Neural progenitor cell (in vitro differentiated cells): Measurements from ENCODE around the gene CHST4. TPM values are rescaled to one million over a fixed set of nuclear protein-coding genes. Genes with fewer than 3 reads are reported as not detected.

Experiments
- DNase-seq: peaks from one replicate; pipeline ENCODE4 v3.0.0-alpha.2; 2016; ENCODE audit warnings: low spot score
- H2AFZ ChIP-seq: fragments of 200-600 bp; sonication (generic); replicated peaks from 2 replicates; pipeline ENCODE4 v1.6.1; 2016; ENCODE audit warnings: antibody characterized with exemption
- H3F3A ChIP-seq: fragments of 200-600 bp; sonication (generic); 2 replicates; pipeline ENCODE4 v1.6.1; 2016; ENCODE audit warnings: antibody characterized with exemption, low read depth
- H3K27ac ChIP-seq: fragments of 200-600 bp; sonication (generic); 2 replicates; pipeline ENCODE4 v1.5.1; 2016; ENCODE audit warnings: mild to moderate bottlenecking
- H3K27me3 ChIP-seq: fragments of 200-600 bp; sonication (generic); 2 replicates; pipeline ENCODE4 v1.6.1; 2016; ENCODE audit warnings: mild to moderate bottlenecking, moderate library complexity
- H3K36me3 ChIP-seq: fragments of 200-600 bp; sonication (generic); 2 replicates; pipeline ENCODE4 v1.5.1; 2016
- H3K4me1 ChIP-seq: fragments of 200-600 bp; sonication (generic); 2 replicates; pipeline ENCODE4 v1.6.1; 2016; ENCODE audit warnings: mixed run types
- H3K4me2 ChIP-seq: fragments of 200-600 bp; sonication (generic); 2 replicates; pipeline ENCODE4 v1.6.1; 2016
- H3K4me3 ChIP-seq: fragments of 200-600 bp; sonication (generic); 2 replicates; pipeline ENCODE4 v1.5.1; 2016
- H3K79me2 ChIP-seq: fragments of 200-600 bp; sonication (generic); 2 replicates; pipeline ENCODE4 v1.6.1; 2016; ENCODE audit warnings: low read depth
- H3K9ac ChIP-seq: fragments of 200-600 bp; sonication (generic); 2 replicates; pipeline ENCODE4 v1.6.1; 2016
- H3K9me3 ChIP-seq: fragments of 200-600 bp; sonication (generic); 2 replicates; pipeline ENCODE4 v1.5.1; 2016; ENCODE audit warnings: low read depth
- H4K20me1 ChIP-seq: fragments of 200-600 bp; sonication (generic); 2 replicates; pipeline ENCODE4 v1.6.1; 2016; ENCODE audit warnings: low read depth
- H3K27ac Mint-ChIP-seq: 3 replicates; pipeline ENCODE4 v1.8.0; 2021; ENCODE audit warnings: mixed read lengths
- H3K27me3 Mint-ChIP-seq: 2 replicates; pipeline ENCODE4 v1.8.0; 2022; ENCODE audit warnings: low read depth, mild to moderate bottlenecking, inconsistent platforms, moderate library complexity, mixed read lengths; ENCODE audit not compliant: insufficient read depth
- H3K36me3 Mint-ChIP-seq: 3 replicates; pipeline ENCODE4 v1.8.0; 2021; ENCODE audit warnings: mixed read lengths
- H3K4me1 Mint-ChIP-seq: 3 replicates; pipeline ENCODE4 v1.8.0; 2021; ENCODE audit warnings: mixed read lengths
- H3K4me3 Mint-ChIP-seq: 3 replicates; pipeline ENCODE4 v1.8.0; 2021; ENCODE audit warnings: mild to moderate bottlenecking, moderate library complexity, mixed read lengths
- H3K9me3 Mint-ChIP-seq: 3 replicates; pipeline ENCODE4 v1.8.0; 2020; ENCODE audit warnings: mixed read lengths
- EZH2 ChIP-seq: fragments of 200-600 bp; sonication (generic); IDR thresholded peaks from 2 replicates; pipeline ENCODE4 v1.6.1; 2017; ENCODE audit warnings: antibody characterized with exemption, mild to moderate bottlenecking, moderate library complexity
- EZH2phosphoT487 ChIP-seq: fragments of 200-600 bp; sonication (generic); IDR thresholded peaks from 2 replicates; pipeline ENCODE4 v1.6.1; 2017; ENCODE audit warnings: antibody characterized with exemption
- total RNA-seq: library from RNA; depleted of rRNA; stranded (reverse); fragments of >200 nt; gene quantifications from 2 replicates; pipeline ENCODE4 v1.2.3, GENCODE V29; 2015; ENCODE audit warnings: low replicate concordance
- TF ChIP-seq, protein P1 (sequence below): fragments of 200-600 bp; sonication (generic); IDR thresholded peaks from 2 replicates; pipeline ENCODE4 v1.5.1; 2017; ENCODE audit warnings: antibody characterized with exemption, mild to moderate bottlenecking

Gene CHST4
- total RNA-seq, 1 donor from 2014 or later = not detected

DNA sequence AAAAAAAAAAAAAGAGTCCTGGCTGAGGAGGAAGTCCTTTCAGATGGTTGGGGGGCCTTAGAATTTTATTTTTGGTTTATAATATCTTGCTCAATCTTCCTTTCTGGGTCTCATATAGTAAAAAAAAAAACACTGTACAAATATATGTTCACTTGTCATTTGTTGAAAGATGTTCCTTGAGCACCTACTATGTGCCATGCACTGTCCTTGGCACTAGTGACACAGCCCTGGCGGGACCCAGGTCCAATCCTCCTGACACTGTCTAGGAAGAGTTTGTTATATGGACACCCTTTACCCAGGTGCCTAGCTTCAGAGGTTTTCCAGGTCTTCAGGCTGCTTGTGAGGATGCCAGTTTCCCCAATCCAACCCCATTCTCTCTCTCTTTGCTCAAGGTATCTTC, 2.0 kb downstream of the CHST4 start:
- Histone ChIP-seq H3K27ac (no peak overlapping the region), H3K36me3 (no peaks in the 10 kb centered on the region), H3K4me1 (peaks cover 17% of the 10 kb centered on the region), H3K9me3 (no peaks in the 10 kb centered on the region), H3K4me3 (no peak overlapping the region), H4K20me1 (peaks cover 4% of the 10 kb centered on the region), H2AFZ (no peak overlapping the region), H3K9ac (no peak overlapping the region), H3K4me2 (no peak overlapping the region), H3K27me3 (peaks cover 24% of the 10 kb centered on the region), H3F3A (peaks cover 22% of the 10 kb centered on the region), H3K79me2 (no peaks in the 10 kb centered on the region)
- no peak for DNase-seq
- Mint-ChIP-seq H3K27ac (no peak overlapping the region), H3K27me3 (peaks cover 5% of the 10 kb centered on the region), H3K4me1 (peaks cover 22% of the 10 kb centered on the region), H3K4me3 (no peak overlapping the region), H3K36me3 (no peaks in the 10 kb centered on the region), H3K9me3 (no peaks in the 10 kb centered on the region)
- no peak for TF ChIP-seq EZH2
- no peak for TF ChIP-seq EZH2phosphoT487
- TF ChIP-seq, protein P1, sequence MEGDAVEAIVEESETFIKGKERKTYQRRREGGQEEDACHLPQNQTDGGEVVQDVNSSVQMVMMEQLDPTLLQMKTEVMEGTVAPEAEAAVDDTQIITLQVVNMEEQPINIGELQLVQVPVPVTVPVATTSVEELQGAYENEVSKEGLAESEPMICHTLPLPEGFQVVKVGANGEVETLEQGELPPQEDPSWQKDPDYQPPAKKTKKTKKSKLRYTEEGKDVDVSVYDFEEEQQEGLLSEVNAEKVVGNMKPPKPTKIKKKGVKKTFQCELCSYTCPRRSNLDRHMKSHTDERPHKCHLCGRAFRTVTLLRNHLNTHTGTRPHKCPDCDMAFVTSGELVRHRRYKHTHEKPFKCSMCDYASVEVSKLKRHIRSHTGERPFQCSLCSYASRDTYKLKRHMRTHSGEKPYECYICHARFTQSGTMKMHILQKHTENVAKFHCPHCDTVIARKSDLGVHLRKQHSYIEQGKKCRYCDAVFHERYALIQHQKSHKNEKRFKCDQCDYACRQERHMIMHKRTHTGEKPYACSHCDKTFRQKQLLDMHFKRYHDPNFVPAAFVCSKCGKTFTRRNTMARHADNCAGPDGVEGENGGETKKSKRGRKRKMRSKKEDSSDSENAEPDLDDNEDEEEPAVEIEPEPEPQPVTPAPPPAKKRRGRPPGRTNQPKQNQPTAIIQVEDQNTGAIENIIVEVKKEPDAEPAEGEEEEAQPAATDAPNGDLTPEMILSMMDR = no peak

DNA sequence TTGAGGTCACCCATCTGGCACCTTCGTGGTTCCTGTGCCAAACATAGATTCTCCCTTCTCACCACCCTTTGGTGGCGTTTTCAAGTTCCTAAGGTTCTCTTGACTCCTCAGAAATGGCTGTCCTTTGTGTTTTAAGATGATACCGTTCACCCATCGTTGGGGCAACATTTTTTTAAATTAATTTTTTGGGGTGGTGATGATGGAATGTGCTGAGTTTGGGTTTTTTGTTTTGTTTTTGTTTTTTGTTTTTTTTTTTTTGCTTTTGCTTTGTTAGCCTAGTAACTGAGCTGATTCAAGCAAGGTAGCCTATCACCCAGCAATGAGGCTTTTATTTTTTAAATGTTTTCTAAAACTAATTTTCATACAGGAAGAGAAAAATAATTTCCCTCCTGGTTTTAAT, 2.6 kb downstream of the CHST4 start:
- no peaks in the 10 kb centered on the region for H3K9me3 ChIP-seq
- H3K27ac Mint-ChIP-seq = no peak overlapping the region
- H3K36me3 Mint-ChIP-seq = no peaks in the 10 kb centered on the region
- H3K4me1 ChIP-seq = peaks cover 17% of the 10 kb centered on the region
- no peak overlapping the region for H3K4me3 ChIP-seq
- no peak overlapping the region for H3K27ac ChIP-seq
- H4K20me1 ChIP-seq = peaks cover 4% of the 10 kb centered on the region
- no peak for DNase-seq
- H2AFZ ChIP-seq = no peak overlapping the region
- no peaks in the 10 kb centered on the region for H3K36me3 ChIP-seq
- H3K27me3 ChIP-seq = peaks cover 24% of the 10 kb centered on the region
- no peak overlapping the region for H3K4me3 Mint-ChIP-seq
- H3K4me2 ChIP-seq = no peak overlapping the region
- peaks cover 22% of the 10 kb centered on the region for H3K4me1 Mint-ChIP-seq
- H3K27me3 Mint-ChIP-seq = peaks cover 5% of the 10 kb centered on the region
- no peaks in the 10 kb centered on the region for H3K9me3 Mint-ChIP-seq
- H3K9ac ChIP-seq = no peak overlapping the region
- peaks cover 22% of the 10 kb centered on the region for H3F3A ChIP-seq
- TF ChIP-seq, protein P1 = no peak
- TF ChIP-seq EZH2phosphoT487 (no peak), EZH2 (no peak)
- H3K79me2 ChIP-seq = no peaks in the 10 kb centered on the region

DNA sequence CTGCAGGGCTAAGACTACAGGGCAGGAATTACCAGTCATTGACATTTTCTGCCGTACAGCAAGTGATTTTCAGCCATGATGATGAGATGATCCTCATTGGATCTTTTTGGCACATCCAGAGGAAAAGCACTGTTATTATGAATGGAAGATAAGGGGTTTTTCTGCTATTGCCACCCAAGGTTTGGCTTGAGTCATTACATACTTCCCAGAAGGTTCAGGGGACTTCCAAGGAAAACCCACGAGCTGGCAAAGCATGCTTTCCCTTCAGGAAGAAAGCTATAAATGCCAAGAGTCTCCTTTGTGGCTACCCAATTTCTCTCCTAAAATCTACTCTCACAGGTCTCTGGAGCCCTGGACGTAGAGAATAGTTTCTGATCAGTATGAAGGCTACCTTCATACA, 6.1 kb downstream of the CHST4 start:
- Histone ChIP-seq H3K79me2 (no peaks in the 10 kb centered on the region), H3K4me1 (no peaks in the 10 kb centered on the region), H2AFZ (no peak overlapping the region), H3F3A (no peaks in the 10 kb centered on the region), H3K4me2 (no peak overlapping the region), H3K27ac (no peak overlapping the region), H3K36me3 (no peaks in the 10 kb centered on the region), H3K4me3 (no peak overlapping the region), H3K27me3 (no peaks in the 10 kb centered on the region), H3K9ac (no peak overlapping the region), H4K20me1 (no peaks in the 10 kb centered on the region), H3K9me3 (no peaks in the 10 kb centered on the region)
- Mint-ChIP-seq H3K4me3 (no peak overlapping the region), H3K27ac (no peak overlapping the region), H3K4me1 (no peaks in the 10 kb centered on the region), H3K9me3 (no peaks in the 10 kb centered on the region), H3K27me3 (peaks cover 3% of the 10 kb centered on the region), H3K36me3 (peaks cover 2% of the 10 kb centered on the region)
- no peak for DNase-seq
- TF ChIP-seq EZH2phosphoT487 = no peak
- TF ChIP-seq, protein P1 = no peak
- TF ChIP-seq EZH2 = no peak
